ENCODE results near the gene ARMC5.

The ARMC5 gene

GRCh38 chr16:31508706-31509195 is 49.5 kb downstream of the ARMC5 start:
- Mint-ChIP-seq H3K9me3 (no peaks in the 10 kb centered on the region), H3K4me3 (peak overlapping the region; percentile 90 to 99), H3K27me3 (no peaks in the 10 kb centered on the region), H3K4me1 (peaks cover 50% of the 10 kb centered on the region), H3K27ac (peak overlapping the region; percentile 99 to 100)
- DNase-seq (no peak), ATAC-seq (no peak)

- DNase-seq: no peak
- peaks cover 26% of the 10 kb centered on the region for H3K4me1 Mint-ChIP-seq
- no peak for ATAC-seq
- H3K9me3 Mint-ChIP-seq: peaks cover 0 to 21% of the 10 kb centered on the region in 2 donors
- no peak overlapping the region for H3K4me3 Mint-ChIP-seq
- no peak overlapping the region for H3K27ac Mint-ChIP-seq
- no peaks in the 10 kb centered on the region for H3K27me3 Mint-ChIP-seq
Observed at GRCh38 chr16:31513126-31513525, 53.8 kb downstream of the ARMC5 start.

- Mint-ChIP-seq H3K9me3 (peaks cover 0 to 21% of the 10 kb centered on the region in 2 donors), H3K27ac (no peak overlapping the region), H3K4me3 (no peak overlapping the region), H3K27me3 (no peaks in the 10 kb centered on the region), H3K4me1 (peaks cover 26% of the 10 kb centered on the region)
- no peak for ATAC-seq
- no peak for DNase-seq
Observed at GRCh38 chr16:31513884-31514283, 54.6 kb downstream of the ARMC5 start.

Measured in stimulated activated naive CD8-positive, alpha-beta T cell treated with anti-CD3 and anti-CD28 coated beads, Interleukin-15, amount 100 ng/mL, for 72 hours (primary cell).